HEK293T (cell line): Measurements from ENCODE around the gene SRF.

Experiments
- PKNOX1 ChIP-seq: fragments of 450-650 bp; IDR thresholded peaks from 2 replicates; pipeline ENCODE4 v1.6.1; 2016
- SP1 ChIP-seq: fragments of 450-650 bp; IDR thresholded peaks from 2 replicates; pipeline ENCODE4 v1.6.1; 2017

- TF ChIP-seq SP1 (no peak), PKNOX1 (no peak)
Measured at GRCh38 chr6:43144879-43145278, 26.2 kb upstream of the SRF start.
